NOMO-1 (cell line): ENCODE data around the gene ALDH4A1.
"Not testable (repeated sequence)": the region's sequence is repeated elsewhere in the genome, so short reads cannot be mapped to it uniquely, and the experiment has no call there.

Experiments
- DNase-seq, 2 experiments: peaks; one replicate each; lab custom pipeline; 2025; ENCODE audit not compliant: unreplicated experiment in 2 of 2; lab: John Stamatoyannopoulos, UW

ALDH4A1 gene

GRCh38 chr1:18901147-18901951 lies 1.0 kb downstream of the ALDH4A1 start:
- DNase-seq: no peak

- no peak for DNase-seq
Measured at GRCh38 chr1:18900303-18900841, 2.0 kb downstream of the ALDH4A1 start.

- no peak for DNase-seq
Measured at GRCh38 chr1:18899363-18900049, 2.8 kb downstream of the ALDH4A1 start.

- DNase-seq: no peak
Measured at GRCh38 chr1:18898567-18898966, 3.8 kb downstream of the ALDH4A1 start.

GRCh38 chr1:18895317-18895716 lies 7.0 kb downstream of the ALDH4A1 start:
- no peak for DNase-seq

GRCh38 chr1:18893120-18893519 lies 9.2 kb downstream of the ALDH4A1 start:
- no peak for DNase-seq

GRCh38 chr1:18891858-18892257 lies 10.5 kb downstream of the ALDH4A1 start:
- DNase-seq: not testable (repeated sequence)

GRCh38 chr1:18891426-18891780 lies 11.0 kb downstream of the ALDH4A1 start:
- DNase-seq: no peak

- no peak for DNase-seq
Measured at GRCh38 chr1:18890706-18891425, 11.5 kb downstream of the ALDH4A1 start.

- no peak for DNase-seq
Measured at GRCh38 chr1:18886003-18886335, 16.4 kb downstream of the ALDH4A1 start.

GRCh38 chr1:18885311-18886002 lies 16.9 kb downstream of the ALDH4A1 start:
- no peak for DNase-seq

GRCh38 chr1:18884727-18885126 lies 17.6 kb downstream of the ALDH4A1 start:
- DNase-seq: no peak

- no peak for DNase-seq
Measured at GRCh38 chr1:18884419-18884717, 18.0 kb downstream of the ALDH4A1 start.

- DNase-seq: peak in 1 of 2 experiments; percentile 41
Measured at GRCh38 chr1:18883636-18884418, 18.5 kb downstream of the ALDH4A1 start.

- no peak for DNase-seq
Measured at GRCh38 chr1:18883079-18883478, 19.3 kb downstream of the ALDH4A1 start.

- no peak for DNase-seq
Measured at GRCh38 chr1:18882486-18882885, 19.9 kb downstream of the ALDH4A1 start.

- no peak for DNase-seq
Measured at GRCh38 chr1:18881642-18882431, 20.5 kb downstream of the ALDH4A1 start.

- no peak for DNase-seq
Measured at GRCh38 chr1:18881164-18881563, 21.2 kb downstream of the ALDH4A1 start.

- DNase-seq: no peak
Measured at GRCh38 chr1:18880585-18880984, 21.8 kb downstream of the ALDH4A1 start.
